CD8-positive, alpha-beta memory T cell (primary cell): ENCODE measurements around the gene MXD1. TPM values are rescaled to one million over a fixed set of nuclear protein-coding genes. Genes with fewer than 3 reads are reported as not detected.

Source experiments
- CTCF ChIA-PET: fragments of 350-600 bp; sonication (Branson Sonifier 250); formaldehyde crosslinking; loops from one replicate; lab custom pipeline; 2021; ENCODE audit warnings: antibody characterized with exemption; lab: Charles Lee
- POLR2A ChIA-PET: fragments of 350-600 bp; sonication (Branson Sonifier 250); formaldehyde crosslinking; loops from one replicate; lab custom pipeline; 2021; ENCODE audit warnings: antibody characterized with exemption; lab: Charles Lee
- DNase-seq, 5 donors: peaks; one replicate each; pipeline versions ENCODE4 v3.0.0 to v3.0.0-alpha.2; 2020 to 2022; ENCODE audit warnings: mixed read lengths in 1 of 5
- H3K27ac ChIP-seq: one replicate; pipeline ENCODE4 v1.7.0; 2013; ENCODE audit warnings: low read depth, mild to moderate bottlenecking, low read length, moderate library complexity
- H3K27me3 ChIP-seq: 2 replicates; pipeline ENCODE4 v1.7.0; 2013; ENCODE audit warnings: low read length, mild to moderate bottlenecking; ENCODE audit not compliant: insufficient read depth, poor library complexity, severe bottlenecking
- H3K36me3 ChIP-seq: 2 replicates; pipeline ENCODE4 v1.7.0; 2013; ENCODE audit warnings: mild to moderate bottlenecking, low read length, moderate library complexity; ENCODE audit not compliant: insufficient read depth
- H3K4me1 ChIP-seq: 2 replicates; pipeline ENCODE4 v1.7.0; 2013; ENCODE audit warnings: mild to moderate bottlenecking, low read length, moderate library complexity; ENCODE audit not compliant: insufficient read depth
- H3K4me3 ChIP-seq: 2 replicates; pipeline ENCODE4 v1.7.0; 2013; ENCODE audit warnings: mild to moderate bottlenecking, low read length
- H3K9me3 ChIP-seq: 2 replicates; pipeline ENCODE4 v1.7.0; 2013; ENCODE audit warnings: mild to moderate bottlenecking, low read length
- H3K27ac Mint-ChIP-seq, 8 donors: one replicate each; pipeline ENCODE4 v1.8.0; 2020 to 2021; ENCODE audit warnings: mixed read lengths in 8 of 8, mild to moderate bottlenecking in 6 of 8, inconsistent platforms in 3 of 8, moderate library complexity in 3 of 8
- H3K27me3 Mint-ChIP-seq, 2 donors: one replicate each; pipeline ENCODE4 v1.8.0; 2020 to 2021; ENCODE audit warnings: mixed read lengths in 2 of 2, mild to moderate bottlenecking in 1 of 2, moderate library complexity in 1 of 2
- H3K36me3 Mint-ChIP-seq, 3 donors: one replicate each; pipeline ENCODE4 v1.8.0; 2020 to 2021; ENCODE audit warnings: mixed read lengths in 3 of 3, inconsistent platforms in 1 of 3, mild to moderate bottlenecking in 1 of 3
- H3K4me1 Mint-ChIP-seq, 3 donors: one replicate each; pipeline ENCODE4 v1.8.0; 2020 to 2021; ENCODE audit warnings: mixed read lengths in 3 of 3, inconsistent platforms in 1 of 3, mild to moderate bottlenecking in 1 of 3
- H3K4me3 Mint-ChIP-seq, 7 donors: one replicate each; pipeline ENCODE4 v1.8.0; 2020 to 2021; ENCODE audit warnings: mixed read lengths in 7 of 7, mild to moderate bottlenecking in 6 of 7, moderate library complexity in 4 of 7, inconsistent platforms in 2 of 7
- H3K9me3 Mint-ChIP-seq, 5 donors: one replicate each; pipeline ENCODE4 v1.8.0; 2020 to 2022; ENCODE audit warnings: mixed read lengths in 5 of 5, mild to moderate bottlenecking in 3 of 5, moderate library complexity in 2 of 5, inconsistent platforms in 1 of 5
- polyA plus RNA-seq: library from polyadenylated mRNA; unstranded; fragments of 300-500 nt; fragmentation: Illumina TruSeq; gene quantifications from one replicate; pipeline ENCODE4 v1.2.3, GENCODE V29; 2021
- total RNA-seq, 2 experiments: library from RNA; stranded (reverse); gene quantifications; one replicate each; pipeline ENCODE4 v1.2.3, GENCODE V29; 2021

Gene MXD1
- total and polyA plus RNA-seq, 3 experiments from 2014 or later: 7.2 to 10.5 (median 8.1) TPM

- H3K4me1 ChIP-seq: peaks cover 9% of the 10 kb centered on the region
- H3K9me3 ChIP-seq: no peaks in the 10 kb centered on the region
- DNase-seq: no peak
- peaks cover 0 to 3% of the 10 kb centered on the region in 2 donors for H3K27me3 Mint-ChIP-seq
- no peak overlapping the region for H3K4me3 Mint-ChIP-seq
- H3K27ac Mint-ChIP-seq: peak overlapping the region in 6 of 8 donors; percentile 2 to 62 (median 24)
- no peak overlapping the region for H3K4me3 ChIP-seq
- peak overlapping the region; percentile 10 for H3K27ac ChIP-seq
- no peaks in the 10 kb centered on the region for H3K27me3 ChIP-seq
- H3K9me3 Mint-ChIP-seq: no peaks in the 10 kb centered on the region
- POLR2A ChIA-PET: interaction anchor here (0.6 kb wide), 1 partner anchor 367 kb away, joined by 3 read pairs; no protein-coding TSS in a partner anchor
- CTCF ChIA-PET: interaction anchor here (1.0 to 1.5 kb wide), 2 partner anchors 11 to 20 kb away, joined by 3 read pairs; partner anchors contain the start of gene MXD1
- peaks cover 22 to 64% (median 29%) of the 10 kb centered on the region in 3 donors for H3K36me3 Mint-ChIP-seq
- H3K4me1 Mint-ChIP-seq: peaks cover 25 to 40% (median 34%) of the 10 kb centered on the region in 3 donors
- peaks cover 27% of the 10 kb centered on the region for H3K36me3 ChIP-seq
Measured at GRCh38 chr2:69934614-69934908, 19.7 kb downstream of the MXD1 start.

- no peak overlapping the region for H3K4me3 Mint-ChIP-seq
- Histone ChIP-seq H3K36me3 (peaks cover 27% of the 10 kb centered on the region), H3K9me3 (no peaks in the 10 kb centered on the region), H3K27me3 (no peaks in the 10 kb centered on the region), H3K4me3 (no peak overlapping the region), H3K27ac (no peak overlapping the region), H3K4me1 (peaks cover 9% of the 10 kb centered on the region)
- ChIA-PET POLR2A (interaction anchor here (0.6 kb wide), 1 partner anchor 366 kb away, joined by 3 read pairs; no protein-coding TSS in a partner anchor), CTCF (no interaction called here)
- peaks cover 22 to 66% (median 34%) of the 10 kb centered on the region in 3 donors for H3K36me3 Mint-ChIP-seq
- peak overlapping the region in 1 of 8 donors; percentile 9 for H3K27ac Mint-ChIP-seq
- no peak for DNase-seq
- H3K9me3 Mint-ChIP-seq: no peaks in the 10 kb centered on the region
- peaks cover 0 to 3% of the 10 kb centered on the region in 2 donors for H3K27me3 Mint-ChIP-seq
- peaks cover 25 to 36% (median 31%) of the 10 kb centered on the region in 3 donors for H3K4me1 Mint-ChIP-seq
Measured at GRCh38 chr2:69935011-69935410, 20.1 kb downstream of the MXD1 start.

- H3K27me3 Mint-ChIP-seq: peaks cover 0 to 3% of the 10 kb centered on the region in 2 donors
- Histone ChIP-seq H3K27ac (no peak overlapping the region), H3K36me3 (peaks cover 36% of the 10 kb centered on the region), H3K4me1 (peaks cover 6% of the 10 kb centered on the region), H3K4me3 (no peak overlapping the region), H3K9me3 (no peaks in the 10 kb centered on the region), H3K27me3 (no peaks in the 10 kb centered on the region)
- no peaks in the 10 kb centered on the region for H3K9me3 Mint-ChIP-seq
- peaks cover 15 to 23% (median 21%) of the 10 kb centered on the region in 3 donors for H3K4me1 Mint-ChIP-seq
- POLR2A ChIA-PET: interaction anchor here (0.6 kb wide), 1 partner anchor 601 kb away, joined by 3 read pairs; no protein-coding TSS in a partner anchor
- peaks cover 22 to 76% (median 43%) of the 10 kb centered on the region in 3 donors for H3K36me3 Mint-ChIP-seq
- peak overlapping the region in 3 of 8 donors; percentile 19 to 72 (median 33) for H3K27ac Mint-ChIP-seq
- no peak for DNase-seq
- no peak overlapping the region for H3K4me3 Mint-ChIP-seq
- CTCF ChIA-PET: no interaction called here
Measured at GRCh38 chr2:69936906-69937305, 22.0 kb downstream of the MXD1 start.

GRCh38 chr2:69937968-69938367 is 23.1 kb downstream of the MXD1 start:
- Mint-ChIP-seq H3K4me1 (peaks cover 11 to 18% (median 15%) of the 10 kb centered on the region in 3 donors), H3K4me3 (no peak overlapping the region), H3K36me3 (peaks cover 22 to 80% (median 44%) of the 10 kb centered on the region in 3 donors), H3K27ac (no peak overlapping the region), H3K9me3 (no peaks in the 10 kb centered on the region), H3K27me3 (peaks cover 0 to 3% of the 10 kb centered on the region in 2 donors)
- POLR2A ChIA-PET: no interaction called here
- Histone ChIP-seq H3K36me3 (peaks cover 36% of the 10 kb centered on the region), H3K4me1 (no peaks in the 10 kb centered on the region), H3K4me3 (no peak overlapping the region), H3K9me3 (no peaks in the 10 kb centered on the region), H3K27ac (no peak overlapping the region), H3K27me3 (no peaks in the 10 kb centered on the region)
- DNase-seq: no peak
- CTCF ChIA-PET: interaction anchor here (0.6 to 1.0 kb wide), 2 partner anchors 27 to 367 kb away, joined by 3 read pairs; no protein-coding TSS in a partner anchor

- no peak overlapping the region for H3K4me3 ChIP-seq
- peaks cover 22 to 86% (median 46%) of the 10 kb centered on the region in 3 donors for H3K36me3 Mint-ChIP-seq
Measured at GRCh38 chr2:69939722-69940121, 24.8 kb downstream of the MXD1 start.

GRCh38 chr2:69940691-69941090 is 25.8 kb downstream of the MXD1 start:
- H3K27me3 Mint-ChIP-seq: peaks cover 0 to 2% of the 10 kb centered on the region in 2 donors
- no peak overlapping the region for H3K4me3 Mint-ChIP-seq
- H3K4me3 ChIP-seq: no peak overlapping the region
- H3K36me3 ChIP-seq: peaks cover 29% of the 10 kb centered on the region
- no peaks in the 10 kb centered on the region for H3K9me3 Mint-ChIP-seq
- no peak for DNase-seq
- H3K36me3 Mint-ChIP-seq: peaks cover 21 to 78% (median 44%) of the 10 kb centered on the region in 3 donors
- peaks cover 4 to 9% (median 4%) of the 10 kb centered on the region in 3 donors for H3K4me1 Mint-ChIP-seq
- peak overlapping the region in 5 of 8 donors; percentile 33 to 70 (median 45) for H3K27ac Mint-ChIP-seq
- no peaks in the 10 kb centered on the region for H3K27me3 ChIP-seq
- H3K4me1 ChIP-seq: peaks cover 5% of the 10 kb centered on the region
- H3K27ac ChIP-seq: no peak overlapping the region
- CTCF ChIA-PET: no interaction called here
- POLR2A ChIA-PET: no interaction called here
- H3K9me3 ChIP-seq: no peaks in the 10 kb centered on the region

More at GRCh38 chr2:69939722-69940121, 24.8 kb downstream of the MXD1 start:
- H3K36me3 ChIP-seq: peaks cover 36% of the 10 kb centered on the region
- peak overlapping the region in 2 of 8 donors; percentile 35 to 87 for H3K27ac Mint-ChIP-seq
- no peak overlapping the region for H3K27ac ChIP-seq
- ChIA-PET CTCF (no interaction called here), POLR2A (no interaction called here)
- H3K27me3 Mint-ChIP-seq: peaks cover 0 to 2% of the 10 kb centered on the region in 2 donors
- no peaks in the 10 kb centered on the region for H3K9me3 ChIP-seq
- H3K4me3 Mint-ChIP-seq: peak overlapping the region in 1 of 7 donors; percentile 41
- no peak for DNase-seq
- no peaks in the 10 kb centered on the region for H3K27me3 ChIP-seq
- H3K4me1 ChIP-seq: no peaks in the 10 kb centered on the region
- no peaks in the 10 kb centered on the region for H3K9me3 Mint-ChIP-seq
- H3K4me1 Mint-ChIP-seq: peaks cover 0 to 5% (median 0%) of the 10 kb centered on the region in 3 donors

GRCh38 chr2:69943000-69943842 is 28.3 kb downstream of the MXD1 start:
- ChIA-PET CTCF (no interaction called here), POLR2A (interaction anchor here (0.5 kb wide), 1 partner anchor 73 kb away, joined by 3 read pairs; no protein-coding TSS in a partner anchor)
- H3K4me3 Mint-ChIP-seq: no peak overlapping the region
- no peaks in the 10 kb centered on the region for H3K9me3 Mint-ChIP-seq
- peaks cover 26% of the 10 kb centered on the region in 3 donors for H3K4me1 Mint-ChIP-seq
- Histone ChIP-seq H3K4me3 (no peak overlapping the region), H3K36me3 (peaks cover 20% of the 10 kb centered on the region), H3K9me3 (no peaks in the 10 kb centered on the region), H3K27ac (no peak overlapping the region), H3K27me3 (no peaks in the 10 kb centered on the region), H3K4me1 (peaks cover 25% of the 10 kb centered on the region)
- H3K27ac Mint-ChIP-seq: peak overlapping the region in 6 of 8 donors; percentile 11 to 88 (median 67)
- peaks cover 10 to 52% (median 31%) of the 10 kb centered on the region in 3 donors for H3K36me3 Mint-ChIP-seq
- no peaks in the 10 kb centered on the region for H3K27me3 Mint-ChIP-seq
- no peak for DNase-seq
